ENCODE data around the gene BTBD18.

BTBD18 gene

GRCh38 chr11:57792060-57792541 lies 40.5 kb upstream of the BTBD18 start:
- TF ChIP-seq CTCF (IDR thresholded peaks at IDR 0.05; ENCODE audit: low read depth, low read length, missing control alignments) = no peak
- H3K4me3 ChIP-seq (ENCODE audit: low read depth, low read length) = no peak overlapping the region
- DNase-seq (ENCODE audit: low read depth) = peak; percentile 60

DNA sequence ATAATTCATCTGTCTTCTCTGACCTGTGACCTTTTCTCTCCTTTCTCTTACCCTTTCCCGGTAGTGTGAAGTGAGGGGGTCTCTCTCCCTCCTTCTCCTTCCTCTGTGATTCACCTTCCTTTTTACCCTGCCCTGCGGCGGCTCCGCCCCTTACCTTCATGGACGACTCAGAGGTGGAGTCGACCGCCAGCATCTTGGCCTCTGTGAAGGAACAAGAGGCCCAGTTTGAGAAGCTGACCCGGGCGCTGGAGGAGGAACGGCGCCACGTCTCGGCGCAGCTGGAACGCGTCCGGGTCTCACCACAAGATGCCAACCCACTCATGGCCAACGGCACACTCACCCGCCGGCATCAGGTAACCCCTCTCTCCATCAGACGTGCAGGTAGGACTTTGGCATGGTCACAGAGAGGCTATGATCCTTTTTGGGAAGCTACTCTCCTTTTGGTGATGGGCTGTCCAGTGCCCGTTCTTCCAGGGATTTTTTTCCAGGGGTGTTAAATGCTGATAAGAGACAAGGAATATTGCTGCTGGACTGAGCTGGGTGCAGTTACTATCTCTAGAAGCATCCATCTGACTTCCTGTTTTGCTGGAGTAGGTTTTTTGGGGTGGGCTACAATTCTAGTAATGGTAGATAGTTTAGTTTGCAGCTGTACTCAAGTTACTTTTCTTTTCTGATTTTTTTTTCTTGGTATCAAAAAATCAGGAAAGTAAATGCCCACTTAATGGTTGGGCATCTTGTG lies 39.9 kb upstream of the BTBD18 start:
- H3K4me3 ChIP-seq (ENCODE audit: low read depth, low read length) = no peak overlapping the region

GRCh38 chr11:57788703-57789088 lies 37.1 kb upstream of the BTBD18 start:
- no peak for DNase-seq (ENCODE audit: low read depth)
- TF ChIP-seq CTCF (IDR thresholded peaks at IDR 0.05; ENCODE audit: low read depth, low read length, missing control alignments) = no peak
- H3K4me3 ChIP-seq (ENCODE audit: low read depth, low read length) = no peak overlapping the region

More for the DNA sequence above, 39.9 kb upstream of the BTBD18 start:
- no peak for TF ChIP-seq CTCF (IDR thresholded peaks at IDR 0.05; ENCODE audit: low read depth, low read length, missing control alignments)
- DNase-seq (ENCODE audit: low read depth) = no peak

- DNase-seq (ENCODE audit: low read depth) = no peak
- H3K4me3 ChIP-seq (ENCODE audit: low read depth, low read length) = no peak overlapping the region
- TF ChIP-seq CTCF (IDR thresholded peaks at IDR 0.05; ENCODE audit: low read depth, low read length, missing control alignments) = no peak
Measured at GRCh38 chr11:57787920-57788702, 36.5 kb upstream of the BTBD18 start.

GRCh38 chr11:57787006-57787604 lies 35.5 kb upstream of the BTBD18 start:
- no peak overlapping the region for H3K4me3 ChIP-seq (ENCODE audit: low read depth, low read length)
- no peak for DNase-seq (ENCODE audit: low read depth)
- no peak for TF ChIP-seq CTCF (IDR thresholded peaks at IDR 0.05; ENCODE audit: low read depth, low read length, missing control alignments)

- H3K4me3 ChIP-seq (ENCODE audit: low read depth, low read length) = no peak overlapping the region
- no peak for TF ChIP-seq CTCF (IDR thresholded peaks at IDR 0.05; ENCODE audit: low read depth, low read length, missing control alignments)
- no peak for DNase-seq (ENCODE audit: low read depth)
Measured at GRCh38 chr11:57786436-57786835, 34.8 kb upstream of the BTBD18 start.
